Breast epithelium (tissue), 3 donors: ENCODE measurements around the gene FBN2.

Experiments used
- POLR2AphosphoS5 ChIP-seq, 3 donors: sonication (generic); formaldehyde crosslinking; IDR thresholded peaks; one replicate each; pipeline ENCODE4 v1.6.1; 2017; ENCODE audit warnings: antibody characterized with exemption in 3 of 3
- TF ChIP-seq, protein P1 (sequence below), 3 donors: fragments of 450-650 bp; IDR thresholded peaks; one replicate each; pipeline ENCODE4 v1.5.1; 2016 to 2017; ENCODE audit warnings: antibody characterized with exemption in 3 of 3, mild to moderate bottlenecking in 3 of 3, moderate library complexity in 3 of 3

DNA sequence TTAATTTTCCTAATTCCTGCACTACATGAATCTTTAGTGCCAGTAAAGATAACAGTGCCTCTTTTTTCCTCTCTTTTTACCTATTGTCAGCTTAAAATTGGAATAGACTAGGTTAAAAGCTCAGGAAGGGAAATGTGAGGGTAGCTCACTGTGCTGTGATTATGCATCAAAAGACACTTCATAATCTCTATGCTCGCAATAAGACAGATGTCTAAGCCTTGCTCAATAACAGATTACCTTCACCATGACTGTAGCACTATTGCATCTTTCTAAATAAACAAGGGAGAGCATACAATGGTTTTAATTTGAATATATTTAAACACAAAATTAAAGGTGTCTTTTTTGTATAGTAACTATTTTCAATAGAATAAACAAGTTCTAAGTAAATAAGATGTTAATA is 130.1 kb downstream of the FBN2 start:
- no peak for TF ChIP-seq POLR2AphosphoS5 (IDR thresholded peaks at IDR 0.05)
- TF ChIP-seq, protein P1, sequence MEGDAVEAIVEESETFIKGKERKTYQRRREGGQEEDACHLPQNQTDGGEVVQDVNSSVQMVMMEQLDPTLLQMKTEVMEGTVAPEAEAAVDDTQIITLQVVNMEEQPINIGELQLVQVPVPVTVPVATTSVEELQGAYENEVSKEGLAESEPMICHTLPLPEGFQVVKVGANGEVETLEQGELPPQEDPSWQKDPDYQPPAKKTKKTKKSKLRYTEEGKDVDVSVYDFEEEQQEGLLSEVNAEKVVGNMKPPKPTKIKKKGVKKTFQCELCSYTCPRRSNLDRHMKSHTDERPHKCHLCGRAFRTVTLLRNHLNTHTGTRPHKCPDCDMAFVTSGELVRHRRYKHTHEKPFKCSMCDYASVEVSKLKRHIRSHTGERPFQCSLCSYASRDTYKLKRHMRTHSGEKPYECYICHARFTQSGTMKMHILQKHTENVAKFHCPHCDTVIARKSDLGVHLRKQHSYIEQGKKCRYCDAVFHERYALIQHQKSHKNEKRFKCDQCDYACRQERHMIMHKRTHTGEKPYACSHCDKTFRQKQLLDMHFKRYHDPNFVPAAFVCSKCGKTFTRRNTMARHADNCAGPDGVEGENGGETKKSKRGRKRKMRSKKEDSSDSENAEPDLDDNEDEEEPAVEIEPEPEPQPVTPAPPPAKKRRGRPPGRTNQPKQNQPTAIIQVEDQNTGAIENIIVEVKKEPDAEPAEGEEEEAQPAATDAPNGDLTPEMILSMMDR (IDR thresholded peaks at IDR 0.05) = no peak
